IPS DF 4.7 (cell line): ENCODE measurements around the gene TTC12.

Experiments
- DNase-seq: peaks from one replicate; pipeline ENCODE4 v3.0.0-alpha.2; 2013; ENCODE audit warnings: low spot score; ENCODE audit errors: extremely low read depth

The TTC12 gene

GRCh38 chr11:113404859-113405430 lies 90.6 kb downstream of the TTC12 start:
- DNase-seq = no peak

GRCh38 chr11:113405724-113406478 lies 91.5 kb downstream of the TTC12 start:
- no peak for DNase-seq

- DNase-seq = no peak
Observed at GRCh38 chr11:113407163-113407562, 92.8 kb downstream of the TTC12 start.

GRCh38 chr11:113408206-113408605 lies 93.8 kb downstream of the TTC12 start:
- no peak for DNase-seq

- no peak for DNase-seq
Observed at GRCh38 chr11:113408887-113409286, 94.5 kb downstream of the TTC12 start.

GRCh38 chr11:113409526-113409925 lies 95.1 kb downstream of the TTC12 start:
- DNase-seq = no peak

- no peak for DNase-seq
Observed at GRCh38 chr11:113410414-113411135, 96.2 kb downstream of the TTC12 start.

GRCh38 chr11:113411536-113411935 lies 97.2 kb downstream of the TTC12 start:
- DNase-seq = no peak

- no peak for DNase-seq
Observed at GRCh38 chr11:113412675-113413074, 98.3 kb downstream of the TTC12 start.

GRCh38 chr11:113415343-113415742 lies 101.0 kb downstream of the TTC12 start:
- DNase-seq = no peak
